NCI-H1048 (cell line): ENCODE results near the gene KPTN.
A peak's percentile ranks its signal among the peaks of the same experiment; 100 is the strongest.

Source experiments
- DNase-seq: peaks from one replicate; lab custom pipeline; 2025; lab: John Stamatoyannopoulos, UW

Gene KPTN

GRCh38 chr19:47435196-47435595 is 48.8 kb downstream of the KPTN start:
- no peak for DNase-seq

- no peak for DNase-seq
Observed at GRCh38 chr19:47434088-47434487, 49.9 kb downstream of the KPTN start.

- DNase-seq, result no peak
Observed at GRCh38 chr19:47433121-47433520, 50.9 kb downstream of the KPTN start.

GRCh38 chr19:47432499-47432898 is 51.5 kb downstream of the KPTN start:
- DNase-seq, result no peak

- DNase-seq, result no peak
Observed at GRCh38 chr19:47432091-47432490, 51.9 kb downstream of the KPTN start.

GRCh38 chr19:47430041-47430802 is 53.8 kb downstream of the KPTN start:
- DNase-seq, result no peak

- no peak for DNase-seq
Observed at GRCh38 chr19:47429140-47429793, 54.8 kb downstream of the KPTN start.

GRCh38 chr19:47428177-47428894 is 55.7 kb downstream of the KPTN start:
- DNase-seq, result peak; percentile 97

GRCh38 chr19:47427241-47428176 is 56.5 kb downstream of the KPTN start:
- peak; percentile 27 for DNase-seq
